ENCODE data around the gene VPS25.

GRCh38 chr17:42779936-42780850 lies 6.9 kb downstream of the VPS25 start, which contains the start of gene WNK4:
- TF ChIP-seq, protein P1, sequence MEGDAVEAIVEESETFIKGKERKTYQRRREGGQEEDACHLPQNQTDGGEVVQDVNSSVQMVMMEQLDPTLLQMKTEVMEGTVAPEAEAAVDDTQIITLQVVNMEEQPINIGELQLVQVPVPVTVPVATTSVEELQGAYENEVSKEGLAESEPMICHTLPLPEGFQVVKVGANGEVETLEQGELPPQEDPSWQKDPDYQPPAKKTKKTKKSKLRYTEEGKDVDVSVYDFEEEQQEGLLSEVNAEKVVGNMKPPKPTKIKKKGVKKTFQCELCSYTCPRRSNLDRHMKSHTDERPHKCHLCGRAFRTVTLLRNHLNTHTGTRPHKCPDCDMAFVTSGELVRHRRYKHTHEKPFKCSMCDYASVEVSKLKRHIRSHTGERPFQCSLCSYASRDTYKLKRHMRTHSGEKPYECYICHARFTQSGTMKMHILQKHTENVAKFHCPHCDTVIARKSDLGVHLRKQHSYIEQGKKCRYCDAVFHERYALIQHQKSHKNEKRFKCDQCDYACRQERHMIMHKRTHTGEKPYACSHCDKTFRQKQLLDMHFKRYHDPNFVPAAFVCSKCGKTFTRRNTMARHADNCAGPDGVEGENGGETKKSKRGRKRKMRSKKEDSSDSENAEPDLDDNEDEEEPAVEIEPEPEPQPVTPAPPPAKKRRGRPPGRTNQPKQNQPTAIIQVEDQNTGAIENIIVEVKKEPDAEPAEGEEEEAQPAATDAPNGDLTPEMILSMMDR (IDR thresholded peaks at IDR 0.05 in 2 of 3, conservative IDR thresholded peaks at IDR 0.05 in 1 of 3; ENCODE audit: insufficient read depth in 2 of 3, low read depth in 1 of 3, low read length in 3 of 3) = peak in 1 of 3 experiments; percentile 19; a peak in 1 of 6 replicates
- no peak for TF ChIP-seq HMG20A (CRISPR knock-in tag; conservative IDR thresholded peaks at IDR 0.05)
- TF ChIP-seq, protein P2, sequence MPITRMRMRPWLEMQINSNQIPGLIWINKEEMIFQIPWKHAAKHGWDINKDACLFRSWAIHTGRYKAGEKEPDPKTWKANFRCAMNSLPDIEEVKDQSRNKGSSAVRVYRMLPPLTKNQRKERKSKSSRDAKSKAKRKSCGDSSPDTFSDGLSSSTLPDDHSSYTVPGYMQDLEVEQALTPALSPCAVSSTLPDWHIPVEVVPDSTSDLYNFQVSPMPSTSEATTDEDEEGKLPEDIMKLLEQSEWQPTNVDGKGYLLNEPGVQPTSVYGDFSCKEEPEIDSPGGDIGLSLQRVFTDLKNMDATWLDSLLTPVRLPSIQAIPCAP (CRISPR knock-in tag; IDR thresholded peaks at IDR 0.05; ENCODE audit: borderline replicate concordance) = no peak
- peak; percentile 47 to 57 for TF ChIP-seq NRF1 (conservative IDR thresholded peaks at IDR 0.05 in 1 of 2, IDR thresholded peaks at IDR 0.05 in 1 of 2)
- TF ChIP-seq STAT6 (CRISPR knock-in tag; IDR thresholded peaks at IDR 0.05) = no peak
